NCI-H1105 treated with DMSO at 0.1 percent for 48 hours (cell line): Measurements from ENCODE around the gene BNC2.

Experiments
- DNase-seq: peaks from one replicate; lab custom pipeline; 2025; lab: John Stamatoyannopoulos, UW

Gene BNC2

GRCh38 chr9:16869131-16869881, 1.2 kb downstream of the BNC2 start:
- DNase-seq = peak; percentile 44

- no peak for DNase-seq
Measured at GRCh38 chr9:16868701-16869100, 1.8 kb downstream of the BNC2 start.

DNA sequence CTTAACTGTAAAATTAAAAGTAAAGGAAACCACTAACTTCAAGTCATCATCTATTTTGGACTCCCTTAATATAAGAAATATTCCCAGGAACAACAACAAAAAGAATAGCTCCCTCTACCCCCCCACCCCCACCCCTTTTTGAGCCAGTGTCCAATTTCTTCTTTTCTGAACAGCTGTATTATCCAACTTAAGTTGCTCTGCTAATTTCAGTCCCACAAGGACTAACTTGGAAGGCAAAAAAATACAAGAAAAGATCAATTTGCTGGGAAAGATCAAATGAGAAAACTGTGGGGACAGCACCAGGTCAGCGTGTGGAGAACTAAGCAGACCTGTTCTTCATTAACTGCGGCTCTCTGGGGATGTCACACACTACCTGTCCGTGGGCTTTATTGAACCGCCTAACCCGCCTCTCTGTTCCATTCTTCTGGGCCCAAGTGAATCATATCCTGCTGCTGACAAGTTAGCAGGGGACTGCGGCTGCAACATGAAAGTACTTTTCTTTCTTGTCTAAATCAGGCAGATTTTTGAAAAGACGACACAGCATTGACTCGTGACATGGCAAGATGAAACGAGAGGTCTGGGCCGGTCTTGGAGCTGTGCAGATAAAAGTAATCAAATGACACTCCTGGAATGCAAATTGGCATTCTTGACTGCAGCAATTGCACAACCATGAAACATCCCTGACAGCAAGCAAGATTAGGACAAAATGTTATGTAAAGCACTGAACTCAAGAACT, 2.7 kb downstream of the BNC2 start:
- DNase-seq = no peak

DNA sequence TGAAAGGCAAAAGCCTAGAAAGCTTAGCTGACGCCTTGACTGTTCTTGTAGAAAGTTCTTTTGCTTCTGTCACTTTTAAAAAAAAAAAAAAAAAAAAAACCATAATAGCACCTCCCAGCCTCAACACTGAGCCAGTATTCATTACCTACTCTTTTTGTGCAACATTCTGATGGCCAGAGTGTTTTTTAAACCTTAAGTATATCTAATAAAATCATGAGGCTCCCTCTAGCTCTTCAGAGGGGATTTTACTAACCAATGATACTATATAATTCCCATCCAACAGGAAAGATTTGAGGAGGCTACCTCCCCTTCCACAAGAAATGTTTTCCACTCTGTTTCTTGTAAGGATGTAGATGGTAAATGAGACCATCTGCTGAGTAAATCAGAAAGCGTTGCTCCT, 3.9 kb downstream of the BNC2 start:
- no peak for DNase-seq

DNA sequence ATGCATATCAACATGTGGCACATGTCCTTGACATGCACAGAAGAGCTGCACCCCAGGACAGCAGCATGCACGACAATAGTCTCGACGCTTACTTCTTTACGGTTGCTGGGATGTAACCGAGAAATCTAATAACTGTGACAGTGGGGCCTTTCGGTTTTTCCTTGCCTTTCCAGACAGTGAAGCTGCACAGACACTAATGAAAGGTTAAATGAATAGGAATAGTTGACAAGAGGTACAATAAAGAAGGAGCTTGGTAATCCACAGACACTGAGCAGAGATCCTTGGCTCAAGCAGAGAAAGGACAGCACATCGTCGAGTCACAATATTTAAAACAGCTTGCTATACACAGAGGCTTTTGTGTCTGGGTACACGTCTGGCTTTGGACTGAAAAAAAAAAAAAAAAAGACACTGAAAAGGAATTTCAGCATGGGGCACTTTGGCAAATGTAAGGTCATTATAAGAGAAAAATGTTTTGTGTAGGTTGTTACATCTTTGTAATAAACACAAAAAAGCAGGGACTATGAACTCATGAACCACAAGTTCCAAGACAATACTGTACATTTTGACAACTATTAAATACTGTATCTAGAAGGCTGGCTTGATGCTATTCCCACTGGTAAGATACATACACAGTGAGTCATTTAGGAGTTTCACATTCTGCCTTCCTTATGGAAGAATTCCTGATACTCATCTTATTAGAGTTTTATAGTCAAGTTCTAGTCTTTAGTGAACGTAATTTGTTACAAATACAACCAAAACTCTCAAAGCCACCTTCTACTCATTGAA, 5.6 kb downstream of the BNC2 start:
- no peak for DNase-seq

DNA sequence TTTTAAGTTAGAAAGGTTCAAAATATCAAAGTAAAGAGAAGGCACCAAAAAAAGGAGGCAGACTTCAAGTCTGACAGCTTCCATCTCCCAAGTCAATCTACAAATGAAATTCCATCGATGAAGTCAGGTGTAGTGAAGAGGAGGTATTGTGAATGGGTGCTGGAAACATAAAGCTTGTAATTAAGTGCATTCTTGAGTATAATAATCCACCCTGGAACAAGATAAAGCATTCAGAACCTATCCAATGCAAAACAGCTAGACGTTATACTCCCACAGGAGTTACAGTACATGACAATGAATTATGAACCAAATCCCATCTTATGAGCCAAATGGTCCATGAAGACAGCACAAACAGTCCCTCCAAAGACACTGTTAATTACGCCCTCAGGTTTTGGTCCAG, 22.3 kb downstream of the BNC2 start:
- peak; percentile 29 for DNase-seq

DNA sequence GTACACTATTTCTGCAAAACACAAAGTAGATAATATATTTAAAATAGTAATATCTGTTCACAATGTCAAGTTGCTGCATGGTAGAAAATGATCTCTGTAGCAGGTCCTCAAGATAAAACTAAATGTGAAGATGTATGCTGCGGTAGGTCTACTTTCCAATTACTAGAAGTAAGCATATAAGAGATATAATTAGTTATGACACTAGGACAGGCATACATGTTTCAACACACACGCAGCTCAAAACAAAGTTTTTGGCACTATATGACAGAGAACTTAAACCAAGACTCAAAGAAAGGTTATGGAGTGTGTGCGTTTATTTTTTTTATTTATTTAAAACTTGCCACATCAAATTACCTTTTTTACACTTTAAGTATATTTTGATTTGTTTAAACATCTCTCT, 23.5 kb downstream of the BNC2 start:
- no peak for DNase-seq

DNA sequence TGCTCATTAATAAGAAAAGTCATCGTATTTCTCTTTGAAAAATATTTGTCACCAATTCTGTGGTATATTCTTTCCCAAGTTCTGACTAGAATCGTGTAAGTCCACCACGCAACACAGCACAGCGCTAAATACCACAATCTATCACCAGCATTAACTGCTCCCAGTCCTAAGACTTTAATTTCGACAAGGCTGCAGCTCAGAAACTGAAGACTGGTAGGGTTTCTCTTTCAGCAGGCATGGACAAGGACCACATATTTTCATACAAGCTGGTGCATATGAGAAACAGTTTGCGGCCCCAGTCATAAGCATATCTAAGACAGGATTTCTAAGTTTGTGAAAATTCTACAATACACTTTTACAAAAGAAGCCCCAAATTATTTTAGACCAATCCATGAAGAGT, 24.1 kb downstream of the BNC2 start:
- DNase-seq = no peak

GRCh38 chr9:16834817-16835216, 35.7 kb downstream of the BNC2 start:
- DNase-seq = no peak

- DNase-seq = no peak
Measured at GRCh38 chr9:16833296-16833835, 37.1 kb downstream of the BNC2 start.

DNA sequence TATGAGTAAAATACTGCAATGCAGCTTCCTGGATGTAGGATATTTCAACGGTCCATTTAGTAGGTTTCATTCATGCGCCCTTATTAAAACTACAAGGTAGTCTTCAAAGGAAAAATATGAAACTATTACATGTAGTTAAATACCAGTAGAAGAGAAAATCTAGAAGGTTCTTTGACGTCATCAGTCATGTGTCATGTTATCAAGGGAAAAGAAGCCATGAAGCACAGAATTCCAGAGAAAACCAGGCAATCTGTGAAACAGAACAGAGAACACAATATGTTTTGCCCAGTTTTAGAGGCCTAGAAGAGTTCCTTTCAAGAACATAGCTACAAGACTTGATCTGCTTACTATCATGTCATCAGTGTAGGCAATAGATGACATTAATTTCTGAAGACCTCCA, 38.4 kb downstream of the BNC2 start:
- DNase-seq = no peak

- no peak for DNase-seq
Measured at GRCh38 chr9:16830806-16831205, 39.7 kb downstream of the BNC2 start.

GRCh38 chr9:16828340-16829281, 41.9 kb downstream of the BNC2 start:
- DNase-seq = no peak

- DNase-seq = no peak
Measured at GRCh38 chr9:16825971-16826625, 44.4 kb downstream of the BNC2 start.

DNA sequence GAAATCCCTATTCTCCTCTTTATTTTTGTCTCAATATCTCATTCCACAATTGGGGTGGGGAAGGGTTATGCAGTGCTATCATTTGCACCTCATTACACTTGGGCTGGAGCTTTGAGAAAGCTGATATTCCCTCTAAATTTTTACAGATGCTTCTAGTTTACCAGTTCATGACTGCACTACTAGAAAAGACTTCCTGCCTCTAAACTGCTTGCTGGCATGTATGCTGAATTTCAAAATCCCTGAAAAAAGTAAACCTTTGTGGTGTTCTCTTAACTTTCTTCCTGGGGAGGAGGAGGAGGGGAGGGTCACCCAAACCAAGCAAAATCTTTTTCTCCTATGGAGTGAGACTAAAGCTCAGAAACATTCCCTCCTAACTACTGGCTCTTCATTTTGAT, 45.1 kb downstream of the BNC2 start:
- DNase-seq = no peak

DNA sequence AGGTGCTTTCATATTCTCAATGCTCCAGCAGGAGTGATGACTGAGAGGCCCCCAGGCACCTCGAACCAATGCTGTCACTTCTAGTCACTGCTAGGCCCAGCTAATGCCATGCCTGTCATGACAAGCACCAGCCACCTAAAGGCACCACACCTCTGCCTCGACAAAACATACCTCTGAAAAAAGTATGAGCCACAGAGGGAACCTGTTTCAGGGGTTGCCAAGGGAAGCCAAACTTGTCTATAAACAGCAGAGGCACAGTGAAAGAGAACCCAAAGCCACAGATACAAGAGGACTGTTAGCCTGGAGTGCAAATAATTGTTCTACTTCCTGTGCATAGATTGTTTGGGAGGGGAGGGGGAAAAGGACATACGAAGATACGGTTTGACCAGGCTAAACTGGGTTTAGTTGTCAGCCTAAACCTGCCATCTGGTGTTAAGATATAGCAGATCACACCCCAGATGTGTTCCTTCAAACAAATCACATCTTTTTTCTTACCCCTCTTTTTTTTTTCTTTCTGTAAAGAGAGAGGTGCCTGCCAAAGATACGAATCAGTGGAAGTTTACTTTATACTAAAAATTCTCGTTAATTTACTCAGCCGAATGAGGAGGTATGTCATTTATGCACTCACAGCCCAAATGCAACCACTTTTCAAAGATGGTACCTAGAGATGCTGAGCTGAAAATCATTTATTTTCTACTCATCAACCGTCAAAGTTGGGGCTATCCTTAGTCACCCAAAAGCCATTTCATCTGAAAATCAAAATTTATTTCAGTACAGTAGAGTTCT, 45.7 kb downstream of the BNC2 start:
- DNase-seq = no peak

GRCh38 chr9:16823906-16824305, 46.6 kb downstream of the BNC2 start:
- DNase-seq = no peak

GRCh38 chr9:16821344-16821743, 49.1 kb downstream of the BNC2 start:
- DNase-seq = no peak

DNA sequence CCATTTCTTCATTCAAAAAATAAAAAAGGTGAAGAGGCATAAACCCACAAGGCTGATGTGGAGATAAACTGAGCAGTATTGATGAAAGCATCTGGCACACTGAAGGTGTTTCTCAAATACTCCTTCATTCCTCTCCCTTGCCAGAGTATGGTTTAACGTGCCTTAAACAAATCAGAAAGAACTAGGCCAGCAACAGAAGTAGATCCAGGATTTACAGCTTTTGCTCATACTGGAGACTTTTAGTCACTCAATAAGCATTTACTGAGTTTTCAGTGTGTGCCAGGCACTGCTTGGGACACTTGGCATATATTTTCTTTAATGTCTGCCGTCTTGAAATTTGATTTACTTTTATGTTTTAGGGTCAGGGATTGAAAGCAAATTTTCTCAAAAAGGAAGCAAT, 53.0 kb downstream of the BNC2 start:
- no peak for DNase-seq

- DNase-seq = no peak
Measured at GRCh38 chr9:16817002-16817401, 53.5 kb downstream of the BNC2 start.
